Cardiac fibroblast (primary cell): ENCODE data around the gene HEXD.

ENCODE experiments used
- DNase-seq, 2 donors: peaks; one replicate each; pipeline versions ENCODE4 v3.0.0 to v3.0.0-alpha.2; 2010; ENCODE audit warnings: low read depth in 2 of 2
- H3K4me3 ChIP-seq, 2 donors: replicated peaks in 1 of 2; 1 replicate in 1 of 2; 2 replicates in 1 of 2; pipeline ENCODE4 v1.5.1; 2011; ENCODE audit warnings: low read depth in 2 of 2, low read length in 2 of 2, mild to moderate bottlenecking in 2 of 2, moderate library complexity in 1 of 2
- CTCF ChIP-seq: IDR thresholded peaks from one replicate; pipeline ENCODE4 v1.5.1; 2011; ENCODE audit warnings: low read depth, mild to moderate bottlenecking, low read length, inconsistent platforms

Gene HEXD

GRCh38 chr17:82470065-82470464 lies 51.9 kb downstream of the HEXD start:
- H3K4me3 ChIP-seq: no peak overlapping the region
- no peak for DNase-seq
- no peak for TF ChIP-seq CTCF

- H3K4me3 ChIP-seq: no peak overlapping the region
- no peak for DNase-seq
- no peak for TF ChIP-seq CTCF
Measured at GRCh38 chr17:82474223-82475010, 56.3 kb downstream of the HEXD start.

GRCh38 chr17:82475458-82475857 lies 57.3 kb downstream of the HEXD start:
- H3K4me3 ChIP-seq: no peak overlapping the region
- peak in 1 of 2 donors; percentile 39 for DNase-seq
- TF ChIP-seq CTCF: no peak

GRCh38 chr17:82477934-82478333 lies 59.8 kb downstream of the HEXD start:
- no peak for TF ChIP-seq CTCF
- no peak for DNase-seq

GRCh38 chr17:82479602-82480001 lies 61.5 kb downstream of the HEXD start:
- no peak for DNase-seq

More at GRCh38 chr17:82477934-82478333, 59.8 kb downstream of the HEXD start:
- H3K4me3 ChIP-seq: no peak overlapping the region

GRCh38 chr17:82480318-82480717 lies 62.2 kb downstream of the HEXD start:
- DNase-seq: no peak
- no peak for TF ChIP-seq CTCF
- no peak overlapping the region for H3K4me3 ChIP-seq

More at GRCh38 chr17:82479602-82480001, 61.5 kb downstream of the HEXD start:
- TF ChIP-seq CTCF: no peak
- H3K4me3 ChIP-seq: no peak overlapping the region

GRCh38 chr17:82483204-82483660 lies 65.1 kb downstream of the HEXD start:
- no peak for TF ChIP-seq CTCF
- H3K4me3 ChIP-seq: no peak overlapping the region
- no peak for DNase-seq
